OCI-LY7 (cell line): ENCODE results near the gene PDILT.

Experiments used
- CTCF ChIP-seq: fragments of 200-600 bp; sonication (generic); conservative IDR thresholded peaks from 2 replicates; pipeline ENCODE4 v1.5.1; 2014; ENCODE audit warnings: mild to moderate bottlenecking, antibody characterized with exemption, low read length, moderate library complexity, mixed read lengths
- EZH2phosphoT487 ChIP-seq: fragments of 200-600 bp; sonication (generic); IDR thresholded peaks from 2 replicates; pipeline ENCODE4 v1.6.1; 2018; ENCODE audit warnings: low read depth, borderline replicate concordance, mild to moderate bottlenecking, mixed run types, antibody characterized with exemption, low read length, moderate library complexity, mixed read lengths

- TF ChIP-seq CTCF (no peak), EZH2phosphoT487 (no peak)
Observed at GRCh38 chr16:20409398-20410120, 5.0 kb upstream of the PDILT start, which contains the start of gene ACSM5.
